MCF 10A (cell line): Measurements from ENCODE around the gene TGFBR3. TPM values are rescaled to one million over a fixed set of nuclear protein-coding genes. Genes with fewer than 3 reads are reported as not detected.

ENCODE experiments used
- BruUV-seq: library from RNA; stranded (reverse); fragments of 400-500 nt; replicated peaks from 2 replicates; lab custom pipeline; 2021; lab: Mats Ljungman, UMichigan
- CTCF ChIA-PET: fragments of 300-600 bp; sonication (Branson Sonifier 250); formaldehyde crosslinking; extraction: SDS; loops from one replicate; lab custom pipeline; 2021; ENCODE audit warnings: antibody characterized with exemption, inconsistent platforms; lab: Yijun Ruan, JAX
- POLR2A ChIA-PET: fragments of 300-600, 350-650 bp; sonication (Branson Sonifier 250); formaldehyde crosslinking; extraction: SDS; loops from one replicate; lab custom pipeline; 2020; ENCODE audit warnings: antibody characterized with exemption, inconsistent platforms; lab: Yijun Ruan, JAX
- DNase-seq: peaks from one replicate; pipeline ENCODE4 v3.0.0-alpha.2; 2018; ENCODE audit not compliant: unreplicated experiment
- H3K27ac Mint-ChIP-seq: one replicate; pipeline ENCODE4 v1.8.0; 2022; ENCODE audit warnings: mild to moderate bottlenecking, low read depth, mixed read lengths; ENCODE audit not compliant: unreplicated experiment
- H3K27me3 Mint-ChIP-seq: one replicate; pipeline ENCODE4 v1.8.0; 2022; ENCODE audit warnings: mixed read lengths; ENCODE audit not compliant: insufficient read depth, unreplicated experiment
- H3K36me3 Mint-ChIP-seq: one replicate; pipeline ENCODE4 v1.8.0; 2022; ENCODE audit warnings: mild to moderate bottlenecking, moderate library complexity, mixed read lengths; ENCODE audit not compliant: insufficient read depth, unreplicated experiment
- H3K4me1 Mint-ChIP-seq: one replicate; pipeline ENCODE4 v1.8.0; 2022; ENCODE audit warnings: mixed read lengths; ENCODE audit not compliant: insufficient read depth, unreplicated experiment
- H3K4me3 Mint-ChIP-seq: one replicate; pipeline ENCODE4 v1.8.0; 2022; ENCODE audit warnings: mild to moderate bottlenecking, moderate library complexity, mixed read lengths; ENCODE audit not compliant: unreplicated experiment
- H3K9me3 Mint-ChIP-seq: one replicate; pipeline ENCODE4 v1.8.0; 2022; ENCODE audit warnings: mixed read lengths; ENCODE audit not compliant: unreplicated experiment
- intact Hi-C: fragments of 100-400 bp; cut with micrococcal nuclease; formaldehyde crosslinking; loops from 2 replicates; pipeline ENCODE4 v1.14.1; 2022
- total RNA-seq: library from RNA; stranded (reverse); gene quantifications from 2 replicates; pipeline ENCODE4 v1.2.3, GENCODE V29; 2022
- TF ChIP-seq, protein P1 (sequence below): fragments of 200-600 bp; IDR thresholded peaks from one replicate; pipeline ENCODE4 v1.8.0; 2022; ENCODE audit warnings: antibody characterized with exemption, mild to moderate bottlenecking; ENCODE audit not compliant: unreplicated experiment

Gene TGFBR3
- total RNA-seq, 1 experiment from 2014 or later: 12.0 TPM

DNA sequence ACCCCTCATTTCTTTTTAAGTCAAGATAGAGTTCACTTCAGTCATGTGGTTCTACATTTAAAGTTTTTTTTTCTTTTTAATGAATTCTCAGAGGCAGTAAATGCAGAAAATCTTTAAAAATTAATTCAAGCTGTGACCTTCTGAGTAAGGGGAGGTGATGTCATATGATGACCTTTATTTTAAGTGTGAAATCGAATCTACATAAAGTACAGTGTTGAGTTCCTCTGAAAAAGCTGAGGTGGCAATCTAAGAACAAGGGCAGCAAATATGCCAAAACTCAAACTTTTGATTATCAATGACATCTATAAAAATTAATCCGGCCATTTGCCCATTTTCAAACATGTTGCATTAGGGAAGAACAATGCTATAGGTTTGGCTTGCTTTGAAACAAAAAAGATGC is 211.8 kb downstream of the TGFBR3 start:
- Mint-ChIP-seq H3K27me3 (no peaks in the 10 kb centered on the region), H3K27ac (peak overlapping the region; percentile 94), H3K4me3 (no peak overlapping the region), H3K9me3 (no peaks in the 10 kb centered on the region), H3K4me1 (peaks cover 17% of the 10 kb centered on the region), H3K36me3 (peaks cover 6% of the 10 kb centered on the region)
- TF ChIP-seq, protein P1, sequence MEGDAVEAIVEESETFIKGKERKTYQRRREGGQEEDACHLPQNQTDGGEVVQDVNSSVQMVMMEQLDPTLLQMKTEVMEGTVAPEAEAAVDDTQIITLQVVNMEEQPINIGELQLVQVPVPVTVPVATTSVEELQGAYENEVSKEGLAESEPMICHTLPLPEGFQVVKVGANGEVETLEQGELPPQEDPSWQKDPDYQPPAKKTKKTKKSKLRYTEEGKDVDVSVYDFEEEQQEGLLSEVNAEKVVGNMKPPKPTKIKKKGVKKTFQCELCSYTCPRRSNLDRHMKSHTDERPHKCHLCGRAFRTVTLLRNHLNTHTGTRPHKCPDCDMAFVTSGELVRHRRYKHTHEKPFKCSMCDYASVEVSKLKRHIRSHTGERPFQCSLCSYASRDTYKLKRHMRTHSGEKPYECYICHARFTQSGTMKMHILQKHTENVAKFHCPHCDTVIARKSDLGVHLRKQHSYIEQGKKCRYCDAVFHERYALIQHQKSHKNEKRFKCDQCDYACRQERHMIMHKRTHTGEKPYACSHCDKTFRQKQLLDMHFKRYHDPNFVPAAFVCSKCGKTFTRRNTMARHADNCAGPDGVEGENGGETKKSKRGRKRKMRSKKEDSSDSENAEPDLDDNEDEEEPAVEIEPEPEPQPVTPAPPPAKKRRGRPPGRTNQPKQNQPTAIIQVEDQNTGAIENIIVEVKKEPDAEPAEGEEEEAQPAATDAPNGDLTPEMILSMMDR: no peak
- DNase-seq: no peak
- BruUV-seq: no TSS peak
- CTCF ChIA-PET: no interaction called here
- POLR2A ChIA-PET: interaction anchor here (0.6 to 1.9 kb wide), 19 partner anchors 16 to 210 kb away, joined by 3 to 10 read pairs (median 5); no protein-coding TSS in a partner anchor
- intact Hi-C loops: no loop called here

DNA sequence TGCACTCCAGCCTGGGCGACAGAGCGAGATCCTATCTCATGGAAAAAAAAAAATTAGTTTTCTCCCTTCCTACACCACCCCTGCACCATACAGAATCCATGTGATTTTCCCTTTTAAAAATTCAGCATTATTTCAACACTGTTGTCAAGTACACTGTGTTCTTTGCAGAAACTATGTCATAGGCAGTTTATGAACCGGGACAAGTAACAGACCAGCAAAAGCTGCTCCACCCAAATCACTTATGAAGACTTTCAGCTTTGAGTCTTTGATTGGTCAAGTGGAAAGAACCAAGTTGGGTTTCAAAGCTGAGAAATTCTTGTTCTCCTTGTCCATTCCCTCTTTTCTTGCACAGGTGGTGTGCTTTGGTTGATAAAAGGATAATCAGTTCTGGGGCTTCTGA is 212.3 kb downstream of the TGFBR3 start:
- H3K4me1 Mint-ChIP-seq: peaks cover 17% of the 10 kb centered on the region
- H3K4me3 Mint-ChIP-seq: peak overlapping the region; percentile 10
- H3K27me3 Mint-ChIP-seq: no peaks in the 10 kb centered on the region
- peaks cover 6% of the 10 kb centered on the region for H3K36me3 Mint-ChIP-seq
- no peaks in the 10 kb centered on the region for H3K9me3 Mint-ChIP-seq
- ChIA-PET CTCF (interaction anchor here (0.7 to 1.2 kb wide), 4 partner anchors 28 to 144 kb away, joined by 3 to 5 read pairs (median 4); no protein-coding TSS in a partner anchor), POLR2A (interaction anchor here (0.6 to 1.9 kb wide), 20 partner anchors 15 to 217 kb away, joined by 3 to 10 read pairs (median 4); no protein-coding TSS in a partner anchor)
- H3K27ac Mint-ChIP-seq: peak overlapping the region; percentile 94
- BruUV-seq: no TSS peak
- TF ChIP-seq, protein P1: no peak
- intact Hi-C loops: no loop called here
- DNase-seq: no peak

DNA sequence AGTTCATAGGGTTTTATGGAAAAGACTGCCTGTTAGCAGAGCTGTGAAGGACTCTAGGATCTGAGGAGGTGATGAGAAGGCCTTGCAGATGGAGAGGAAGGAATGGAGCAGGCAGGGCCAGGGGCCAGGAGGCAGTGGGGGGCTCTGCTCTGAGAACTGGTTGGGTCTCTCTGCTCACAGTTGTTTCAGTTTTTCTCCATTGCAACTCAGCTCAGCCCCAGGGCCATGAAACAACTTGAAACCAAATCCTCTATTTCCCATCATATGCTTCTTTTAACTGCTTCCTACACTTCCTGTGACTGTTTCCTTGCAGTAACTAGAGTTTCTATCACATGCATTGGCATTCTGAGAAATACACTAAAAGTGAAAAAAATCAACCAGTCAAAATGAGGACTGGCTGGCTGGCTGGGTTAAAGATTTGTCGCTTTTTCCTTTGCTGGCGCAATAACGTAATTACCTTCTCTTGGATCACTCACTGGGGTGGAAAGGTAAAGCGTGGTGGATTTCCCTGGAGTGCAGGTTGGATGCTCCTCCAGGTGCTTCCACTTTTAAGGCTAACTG is 213.3 kb downstream of the TGFBR3 start:
- Mint-ChIP-seq H3K27me3 (no peaks in the 10 kb centered on the region), H3K27ac (peak overlapping the region; percentile 94), H3K36me3 (peaks cover 6% of the 10 kb centered on the region), H3K4me3 (no peak overlapping the region), H3K9me3 (no peaks in the 10 kb centered on the region), H3K4me1 (peaks cover 17% of the 10 kb centered on the region)
- intact Hi-C loops: no loop called here
- ChIA-PET CTCF (interaction anchor here (0.6 to 1.2 kb wide), 9 partner anchors 8 to 394 kb away, joined by 3 to 5 read pairs (median 3); no protein-coding TSS in a partner anchor), POLR2A (interaction anchor here (1.0 to 1.9 kb wide), 12 partner anchors 14 to 218 kb away, joined by 3 to 10 read pairs (median 5); no protein-coding TSS in a partner anchor)
- no TSS peak for BruUV-seq
- TF ChIP-seq, protein P1: no peak
- no peak for DNase-seq

DNA sequence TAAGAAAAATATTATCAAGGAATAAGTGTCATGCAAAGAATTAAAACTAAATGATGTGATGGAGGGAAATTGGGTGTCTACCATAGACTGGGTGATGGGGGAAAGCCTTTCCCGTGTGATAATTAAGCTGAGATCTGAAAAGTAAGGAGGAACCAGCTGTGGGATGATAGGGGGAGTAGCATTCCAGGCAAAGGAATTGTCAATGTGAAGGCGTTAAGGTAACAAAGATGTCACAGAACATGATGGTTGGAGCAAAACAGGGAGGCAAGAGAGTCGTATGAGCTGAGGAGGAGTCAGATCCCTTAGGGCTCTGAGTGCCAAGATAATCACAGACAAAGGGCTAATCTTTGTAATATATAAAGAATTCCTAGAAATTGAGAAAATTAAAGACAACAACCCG is 215.2 kb downstream of the TGFBR3 start:
- H3K27ac Mint-ChIP-seq: no peak overlapping the region
- TF ChIP-seq, protein P1: no peak
- CTCF ChIA-PET: no interaction called here
- H3K36me3 Mint-ChIP-seq: peaks cover 6% of the 10 kb centered on the region
- POLR2A ChIA-PET: interaction anchor here (1.0 to 1.3 kb wide), 2 partner anchors 14 to 106 kb away, joined by 3 to 4 read pairs; no protein-coding TSS in a partner anchor
- H3K9me3 Mint-ChIP-seq: no peaks in the 10 kb centered on the region
- H3K4me3 Mint-ChIP-seq: no peak overlapping the region
- no peaks in the 10 kb centered on the region for H3K27me3 Mint-ChIP-seq
- H3K4me1 Mint-ChIP-seq: peaks cover 17% of the 10 kb centered on the region
- BruUV-seq: no TSS peak
- DNase-seq: no peak
- intact Hi-C loops: no loop called here
